K562 (cell line): ENCODE results near the gene TBC1D10A. TPM values are rescaled to one million over a fixed set of nuclear protein-coding genes. Genes with fewer than 3 reads are reported as not detected.

ENCODE experiments used
- ATAC-seq: fragments of 200-7000 bp; cut with Tn5 transposase; 3 replicates; pipeline ENCODE4 v1.9.1; 2020; ENCODE audit warnings: moderate library complexity
- BruUV-seq: library from RNA; stranded (reverse); fragments of 400-500 nt; replicated peaks from 2 replicates; lab custom pipeline; 2021; lab: Mats Ljungman, UMichigan
- CTCF ChIA-PET: fragments of 300-600 bp; formaldehyde crosslinking; extraction: SDS; loops from one replicate; lab custom pipeline; 2021; ENCODE audit warnings: low intra/inter-chr PET ratio; lab: Yijun Ruan, JAX
- POLR2A ChIA-PET: fragments of 300-600, 350-650 bp; sonication (Branson Sonifier 250); formaldehyde crosslinking; extraction: SDS; loops from one replicate; lab custom pipeline; 2021; ENCODE audit warnings: antibody characterized with exemption, inconsistent platforms; lab: Yijun Ruan, JAX
- DNase-seq, 4 experiments: peaks; one replicate each; pipeline versions ENCODE4 v3.0.0 to v3.0.0-alpha.2; 2011 to 2018; ENCODE audit warnings: low spot score in 3 of 4, mixed read lengths in 3 of 4; ENCODE audit errors: extremely low read depth in 1 of 4
- FAIRE-seq: peaks from 2 replicates; lab custom pipeline; 2011; peaks lifted over from hg19 to GRCh38; lab: Jason Lieb, UNC
- H2AFZ ChIP-seq: 2 replicates; pipeline ENCODE4 v1.6.0; 2011; ENCODE audit warnings: low read depth, low read length, control low read depth, inconsistent platforms
- H3K27ac ChIP-seq: fragments of 200-600 bp; 3 replicates; pipeline ENCODE4 v1.8.0; 2011; ENCODE audit warnings: low read depth, mild to moderate bottlenecking, control low read depth, inconsistent platforms, low read length, moderate library complexity, mixed read lengths; ENCODE audit errors: extremely low read depth
- H3K27me3 ChIP-seq, 2 experiments: fragments of 300-600 bp in 1 of 2; 2 replicates in 1 of 2; 3 replicates in 1 of 2; pipeline versions ENCODE4 v1.6.0 to v1.8.0; 2011; ENCODE audit warnings: inconsistent platforms in 2 of 2, low read length in 2 of 2, mild to moderate bottlenecking in 1 of 2, mixed read lengths in 1 of 2, moderate library complexity in 1 of 2; ENCODE audit not compliant: control insufficient read depth in 2 of 2, insufficient read depth in 2 of 2
- H3K36me3 ChIP-seq: fragments of 300-600 bp; 3 replicates; pipeline ENCODE4 v1.8.0; 2011; ENCODE audit warnings: mild to moderate bottlenecking, low read length, inconsistent platforms; ENCODE audit not compliant: control insufficient read depth, insufficient read depth
- H3K4me1 ChIP-seq, 2 experiments: fragments of 200-600 bp in 1 of 2; replicated peaks in 1 of 2; 2 replicates in 1 of 2; 3 replicates in 1 of 2; pipeline versions ENCODE4 v1.5.1 to v1.8.0; 2011; ENCODE audit warnings: inconsistent platforms in 2 of 2, low read length in 2 of 2, mild to moderate bottlenecking in 1 of 2, mixed read lengths in 1 of 2, moderate library complexity in 1 of 2; ENCODE audit not compliant: control insufficient read depth in 2 of 2, insufficient read depth in 2 of 2
- H3K4me2 ChIP-seq: 2 replicates; pipeline ENCODE4 v1.6.1; 2011; ENCODE audit warnings: low read length, control low read depth, inconsistent platforms, mixed read lengths; ENCODE audit not compliant: insufficient read depth
- H3K4me3 ChIP-seq: fragments of 200-600 bp; sonication (generic), shearing (Covaris generic); 2 replicates; pipeline ENCODE4 v1.5.1; 2016; ENCODE audit warnings: control low read depth, inconsistent platforms
- H3K79me2 ChIP-seq: fragments of 200-600 bp; 3 replicates; pipeline ENCODE4 v1.8.0; 2011; ENCODE audit warnings: low read length, inconsistent platforms; ENCODE audit not compliant: control insufficient read depth, insufficient read depth
- H3K9ac ChIP-seq, 2 experiments: 2 replicates each; pipeline versions ENCODE4 v1.6.0 to v1.6.1; 2011; ENCODE audit warnings: low read depth in 2 of 2, low read length in 2 of 2, control low read depth in 1 of 2, inconsistent platforms in 1 of 2, mild to moderate bottlenecking in 1 of 2, mixed read lengths in 1 of 2; ENCODE audit not compliant: insufficient read depth in 1 of 2
- H3K9me1 ChIP-seq: one replicate; pipeline ENCODE4 v1.6.0; 2011; ENCODE audit warnings: inconsistent platforms, mild to moderate bottlenecking, low read length, moderate library complexity; ENCODE audit not compliant: control insufficient read depth, insufficient read depth
- H3K9me3 ChIP-seq: replicated peaks from 2 replicates; pipeline ENCODE4 v1.5.1; 2011; ENCODE audit warnings: low read depth, low read length, inconsistent platforms; ENCODE audit not compliant: control insufficient read depth, insufficient read depth
- H4K20me1 ChIP-seq: replicated peaks from 2 replicates; pipeline ENCODE4 v1.6.1; 2011; ENCODE audit warnings: low read length, inconsistent platforms, mixed read lengths; ENCODE audit not compliant: control insufficient read depth, insufficient read depth
- ARNT ChIP-seq, 2 experiments: fragments of 450-650 bp; IDR thresholded peaks; 2 replicates each; pipeline ENCODE4 v1.6.1; 2016; ENCODE audit warnings: mild to moderate bottlenecking in 1 of 2
- ATF7 ChIP-seq: fragments of 450-650 bp; IDR thresholded peaks from 2 replicates; pipeline ENCODE4 v1.7.1; 2014; ENCODE audit warnings: mild to moderate bottlenecking, moderate library complexity
- BDP1 ChIP-seq: IDR thresholded peaks from 3 replicates; pipeline ENCODE4 v1.6.1; 2011; ENCODE audit not compliant: insufficient read length, insufficient read depth
- CCAR2 ChIP-seq: fragments of 200-400 bp; formaldehyde crosslinking; IDR thresholded peaks from 2 replicates; pipeline ENCODE4 v1.6.1; 2017; ENCODE audit warnings: mild to moderate bottlenecking, low read depth, low read length
- FOXK1 ChIP-seq: sonication (generic); formaldehyde crosslinking; IDR thresholded peaks from 2 replicates; pipeline ENCODE4 v1.8.0; 2022; ENCODE audit warnings: missing genetic modification reagents, mild to moderate bottlenecking, borderline replicate concordance
- KLF10 ChIP-seq: fragments of 250-450 bp; sonication (Bioruptor Pico); IDR thresholded peaks from 2 replicates; pipeline ENCODE4 v1.6.1; 2021; ENCODE audit warnings: matching md5 sums
- PURB ChIP-seq: sonication (generic); formaldehyde crosslinking; IDR thresholded peaks from 2 replicates; pipeline ENCODE4 v1.9.0; 2021; ENCODE audit warnings: low read depth, mild to moderate bottlenecking, missing genetic modification reagents
- SETDB1 ChIP-seq: IDR thresholded peaks from one replicate; pipeline ENCODE4 v1.6.1; 2012; ENCODE audit warnings: low read length, control low read depth, inconsistent platforms
- SMARCA5 ChIP-seq: fragments of 450-650 bp; IDR thresholded peaks from 2 replicates; pipeline ENCODE4 v1.6.1; 2016
- SRSF7 ChIP-seq: fragments of 200-400 bp; formaldehyde crosslinking; optimal IDR thresholded peaks from 2 replicates; pipeline ENCODE3; 2017; ENCODE audit warnings: mild to moderate bottlenecking, low read depth, low read length
- TCFL5 ChIP-seq: fragments of 250-450 bp; sonication (Bioruptor Pico); conservative IDR thresholded peaks from 2 replicates; pipeline ENCODE4 v1.6.1; 2021; ENCODE audit warnings: mild to moderate bottlenecking, moderate library complexity, matching md5 sums
- THRAP3 ChIP-seq: fragments of 450-650 bp; IDR thresholded peaks from 2 replicates; pipeline ENCODE4 v1.6.1; 2016; ENCODE audit warnings: mild to moderate bottlenecking, inconsistent platforms, borderline replicate concordance
- ZNF124 ChIP-seq: sonication (generic); formaldehyde crosslinking; IDR thresholded peaks from 2 replicates; pipeline ENCODE4 v1.8.1; 2022; ENCODE audit warnings: missing genetic modification reagents
- ZZZ3 ChIP-seq: fragments of 450-650 bp; IDR thresholded peaks from 2 replicates; pipeline ENCODE4 v1.6.1; 2016; ENCODE audit warnings: antibody characterized with exemption, mild to moderate bottlenecking, moderate library complexity
- WGBS: fragments of 100-300 bp; shearing (Covaris generic); methylation state at CpG from one replicate; pipeline ENCODE4 v1.1.6; 2016; ENCODE audit warnings: low coverage, mixed read lengths; ENCODE audit not compliant: insufficient coverage; ENCODE audit errors: missing lambda C conversion rate; 5-methylcytosine and 5-hydroxymethylcytosine counted together
- in situ Hi-C: fragments of 300-500 bp; cut with MboI; formaldehyde crosslinking; loops from 4 replicates; pipeline ENCODE4 v1.15.0; 2018; ENCODE audit warnings: inconsistent platforms, mixed read lengths
- intact Hi-C: fragments of 100-400 bp; cut with micrococcal nuclease; formaldehyde crosslinking; loops from 2 replicates; pipeline ENCODE4 v1.14.2; 2022
- polyA plus RNA-seq, 8 experiments: library from polyadenylated mRNA; depleted of rRNA in 4 of 8; stranded (reverse) in 5 of 8; unstranded in 3 of 8; fragments of >200 nt; fragmentation: Nextera tagmentation in 2 of 8; fragmentation: Illumina TruSeq in 1 of 8; extraction: Ambion mirVana in 2 of 8; extraction: Trizol in 1 of 8; gene quantifications; 2 replicates each; pipeline versions ENCODE4 v1.2.1 to v1.2.3, GENCODE V29; 2011 to 2014; ENCODE audit warnings: inconsistent platforms in 1 of 8, missing spikeins in 1 of 8
- total RNA-seq, 7 experiments: library from RNA; depleted of rRNA in 6 of 7; stranded (reverse); fragments of >200 nt in 6 of 7; fragmentation: Illumina TruSeq in 2 of 7; extraction: Trizol in 2 of 7; gene quantifications; 2 replicates each; pipeline versions ENCODE4 v1.2.1 to v1.2.3, GENCODE V29; 2011 to 2021; ENCODE audit warnings: low replicate concordance in 1 of 7
- TF ChIP-seq, protein P1 (sequence below): fragments of 250-450 bp; sonication (Bioruptor Pico); IDR thresholded peaks from 2 replicates; pipeline ENCODE4 v1.8.0; 2022; ENCODE audit warnings: inconsistent platforms
- TF ChIP-seq, protein P2 (sequence below): fragments of 250-450 bp; sonication (Bioruptor Pico); IDR thresholded peaks from 2 replicates; pipeline ENCODE4 v1.5.0; 2021

Gene TBC1D10A
- total and polyA plus RNA-seq, 9 of the 15 experiments (the other 6 are each of a cell fraction or from before 2014, with no cell fraction given), result 0.13 to 10.4 (median 4.6) TPM

DNA sequence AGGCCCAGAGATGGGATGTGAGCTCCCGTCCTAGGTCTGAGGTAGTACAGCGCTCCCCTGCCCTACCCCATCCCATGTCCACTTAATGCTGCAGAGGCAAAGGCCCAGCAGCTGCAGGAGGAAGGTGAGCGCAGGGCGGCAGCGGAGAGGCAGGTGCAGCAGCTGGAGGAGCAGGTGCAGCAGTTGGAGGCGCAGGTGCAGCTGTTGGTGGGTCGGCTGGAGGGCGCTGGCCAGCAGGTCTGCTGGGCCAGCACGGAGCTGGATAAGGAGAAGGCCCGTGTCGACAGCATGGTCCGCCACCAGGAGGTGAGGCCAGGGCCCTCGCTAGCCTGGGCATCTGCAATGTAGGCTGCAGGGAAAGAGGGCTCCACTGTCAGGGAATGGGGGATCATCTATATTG lies 45.2 kb upstream of the TBC1D10A start:
- Histone ChIP-seq H3K4me1 (peaks cover 0 to 15% of the 10 kb centered on the region in 2 experiments; a peak in 2 of 5 replicates), H3K4me3 (no peak overlapping the region), H3K27ac (no peak overlapping the region), H3K36me3 (no peaks in the 10 kb centered on the region), H3K79me2 (no peaks in the 10 kb centered on the region), H3K9ac (no peak overlapping the region), H3K9me1 (no peaks in the 10 kb centered on the region), H2AFZ (no peak overlapping the region), H3K9me3 (no peaks in the 10 kb centered on the region), H3K27me3 (no peaks in the 10 kb centered on the region; a peak in 1 of 5 replicates), H3K4me2 (no peak overlapping the region), H4K20me1 (no peaks in the 10 kb centered on the region)
- WGBS, result 40% methylated on average over 12 of the region's 13 CpGs
- intact Hi-C loops (no loop called here), in situ Hi-C loops (no loop called here)
- ChIA-PET CTCF (no interaction called here), POLR2A (interaction anchor here (0.6 to 2.4 kb wide), 2 partner anchors 10 to 13 kb away, joined by 3 to 9 read pairs; no protein-coding TSS in a partner anchor)
- TF ChIP-seq BDP1 (no peak), ARNT (IDR thresholded peaks at IDR 0.05) (no peak), CCAR2 (no peak), PURB (CRISPR knock-in tag) (no peak)
- FAIRE-seq (no peak), ATAC-seq (no peak), DNase-seq (no peak)
- no TSS peak for BruUV-seq

DNA sequence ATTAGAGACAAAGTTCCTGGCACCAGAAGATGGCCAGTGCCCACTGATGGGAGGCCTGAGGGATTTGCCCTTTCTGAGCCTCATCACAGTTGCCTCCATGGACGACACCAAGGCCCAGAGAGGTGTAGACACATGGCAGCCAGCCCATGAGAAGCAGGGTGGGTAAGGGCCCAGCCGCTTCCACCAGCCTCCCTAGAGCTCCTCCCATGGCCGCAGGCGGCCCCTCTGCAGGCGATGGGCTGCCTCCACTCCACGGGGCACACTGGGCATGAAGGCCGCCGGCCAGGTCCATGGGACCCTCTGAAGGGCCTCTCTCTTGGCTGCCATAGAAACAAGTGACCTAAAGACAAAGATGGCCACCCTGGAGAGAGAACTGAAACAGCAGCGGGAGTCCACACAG lies 44.6 kb upstream of the TBC1D10A start:
- intact Hi-C loops, result no loop called here
- H3K4me1 ChIP-seq, result peaks cover 0 to 15% of the 10 kb centered on the region in 2 experiments; a peak in 2 of 5 replicates
- no peaks in the 10 kb centered on the region for H3K9me1 ChIP-seq
- DNase-seq (no peak), FAIRE-seq (no peak), ATAC-seq (no peak)
- no peak overlapping the region; a peak in 1 of 4 replicates for H3K9ac ChIP-seq
- ChIA-PET CTCF (no interaction called here), POLR2A (interaction anchor here (0.6 kb wide), 1 partner anchor 149 kb away, joined by 4 read pairs; no protein-coding TSS in a partner anchor)
- H3K4me3 ChIP-seq, result no peak overlapping the region
- WGBS, result 10% methylated on average over 2 of the region's 9 CpGs
- in situ Hi-C loops, result no loop called here
- no peaks in the 10 kb centered on the region for H3K36me3 ChIP-seq
- H3K79me2 ChIP-seq, result no peaks in the 10 kb centered on the region
- H2AFZ ChIP-seq, result no peak overlapping the region
- H3K4me2 ChIP-seq, result no peak overlapping the region
- no TSS peak for BruUV-seq
- H3K27ac ChIP-seq, result no peak overlapping the region
- no peaks in the 10 kb centered on the region; a peak in 1 of 5 replicates for H3K27me3 ChIP-seq
- H4K20me1 ChIP-seq, result no peaks in the 10 kb centered on the region
- H3K9me3 ChIP-seq, result no peaks in the 10 kb centered on the region
- TF ChIP-seq TCFL5 (CRISPR knock-in tag), result no peak
- TF ChIP-seq FOXK1 (CRISPR knock-in tag), result no peak
- no peak for TF ChIP-seq ATF7
- no peak for TF ChIP-seq SRSF7
- no peak for TF ChIP-seq ZZZ3
- no peak for TF ChIP-seq SMARCA5
- TF ChIP-seq, protein P1, sequence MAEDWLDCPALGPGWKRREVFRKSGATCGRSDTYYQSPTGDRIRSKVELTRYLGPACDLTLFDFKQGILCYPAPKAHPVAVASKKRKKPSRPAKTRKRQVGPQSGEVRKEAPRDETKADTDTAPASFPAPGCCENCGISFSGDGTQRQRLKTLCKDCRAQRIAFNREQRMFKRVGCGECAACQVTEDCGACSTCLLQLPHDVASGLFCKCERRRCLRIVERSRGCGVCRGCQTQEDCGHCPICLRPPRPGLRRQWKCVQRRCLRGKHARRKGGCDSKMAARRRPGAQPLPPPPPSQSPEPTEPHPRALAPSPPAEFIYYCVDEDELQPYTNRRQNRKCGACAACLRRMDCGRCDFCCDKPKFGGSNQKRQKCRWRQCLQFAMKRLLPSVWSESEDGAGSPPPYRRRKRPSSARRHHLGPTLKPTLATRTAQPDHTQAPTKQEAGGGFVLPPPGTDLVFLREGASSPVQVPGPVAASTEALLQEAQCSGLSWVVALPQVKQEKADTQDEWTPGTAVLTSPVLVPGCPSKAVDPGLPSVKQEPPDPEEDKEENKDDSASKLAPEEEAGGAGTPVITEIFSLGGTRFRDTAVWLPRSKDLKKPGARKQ, result no peak
- TF ChIP-seq THRAP3, result no peak
- no peak for TF ChIP-seq ZNF124 (CRISPR knock-in tag)
- TF ChIP-seq SETDB1, result no peak
- TF ChIP-seq, protein P2, sequence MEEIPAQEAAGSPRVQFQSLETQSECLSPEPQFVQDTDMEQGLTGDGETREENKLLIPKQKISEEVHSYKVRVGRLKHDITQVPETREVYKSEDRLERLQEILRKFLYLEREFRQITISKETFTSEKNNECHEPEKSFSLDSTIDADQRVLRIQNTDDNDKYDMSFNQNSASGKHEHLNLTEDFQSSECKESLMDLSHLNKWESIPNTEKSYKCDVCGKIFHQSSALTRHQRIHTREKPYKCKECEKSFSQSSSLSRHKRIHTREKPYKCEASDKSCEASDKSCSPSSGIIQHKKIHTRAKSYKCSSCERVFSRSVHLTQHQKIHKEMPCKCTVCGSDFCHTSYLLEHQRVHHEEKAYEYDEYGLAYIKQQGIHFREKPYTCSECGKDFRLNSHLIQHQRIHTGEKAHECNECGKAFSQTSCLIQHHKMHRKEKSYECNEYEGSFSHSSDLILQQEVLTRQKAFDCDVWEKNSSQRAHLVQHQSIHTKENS (CRISPR knock-in tag), result no peak
- TF ChIP-seq KLF10 (CRISPR knock-in tag), result no peak
